Neural progenitor cell (in vitro differentiated cells): ENCODE data around the gene SLX4IP.

Experiments
- CTCF ChIP-seq: fragments of 200-600 bp; sonication (generic); IDR thresholded peaks from 2 replicates; pipeline ENCODE4 v1.5.1; 2017; ENCODE audit warnings: antibody characterized with exemption, mild to moderate bottlenecking
- EZH2 ChIP-seq: fragments of 200-600 bp; sonication (generic); IDR thresholded peaks from 2 replicates; pipeline ENCODE4 v1.6.1; 2017; ENCODE audit warnings: antibody characterized with exemption, mild to moderate bottlenecking, moderate library complexity
- EZH2phosphoT487 ChIP-seq: fragments of 200-600 bp; sonication (generic); IDR thresholded peaks from 2 replicates; pipeline ENCODE4 v1.6.1; 2017; ENCODE audit warnings: antibody characterized with exemption

- TF ChIP-seq CTCF (no peak), EZH2 (no peak), EZH2phosphoT487 (no peak)
These were observed 240.3 kb downstream of the SLX4IP start for GRCh38 chr20:10675450-10675848.
